Suprapubic skin (tissue), 4 donors: ENCODE measurements around the gene CFAP77. TPM values are rescaled to one million over a fixed set of nuclear protein-coding genes. Genes with fewer than 3 reads are reported as not detected.
A peak's percentile ranks its signal among the peaks of the same experiment; 100 is the strongest.

Experiments used
- DNase-seq, 2 donors: peaks; one replicate each; pipeline ENCODE4 v3.0.0-alpha.2; 2019; ENCODE audit warnings: low spot score in 2 of 2
- H3K27ac ChIP-seq: fragments of 200-600 bp; sonication (generic); one replicate; pipeline ENCODE4 v1.5.1; 2019
- H3K27me3 ChIP-seq: fragments of 200-600 bp; sonication (generic); one replicate; pipeline ENCODE4 v1.5.1; 2019
- H3K36me3 ChIP-seq: fragments of 200-600 bp; sonication (generic); one replicate; pipeline ENCODE4 v1.5.1; 2019
- H3K4me1 ChIP-seq: fragments of 200-600 bp; sonication (generic); one replicate; pipeline ENCODE4 v1.5.1; 2019
- H3K4me3 ChIP-seq: fragments of 200-600 bp; sonication (generic); one replicate; pipeline ENCODE4 v1.5.1; 2019; ENCODE audit warnings: mild to moderate bottlenecking
- H3K9me3 ChIP-seq: fragments of 200-600 bp; sonication (generic); one replicate; pipeline ENCODE4 v1.5.1; 2019
- CTCF ChIP-seq, 2 donors: fragments of 200-600 bp in 1 of 2; fragments of 450-650 bp in 1 of 2; sonication (generic) in 1 of 2; IDR thresholded peaks; one replicate each; pipeline ENCODE4 v1.5.1; 2016 to 2019; ENCODE audit warnings: antibody characterized with exemption in 2 of 2, mild to moderate bottlenecking in 1 of 2, moderate library complexity in 1 of 2
- EP300 ChIP-seq: sonication (generic); formaldehyde crosslinking; IDR thresholded peaks from one replicate; pipeline ENCODE4 v1.6.1; 2017; ENCODE audit warnings: antibody characterized with exemption
- POLR2A ChIP-seq, 2 donors: fragments of 450-650 bp; IDR thresholded peaks; one replicate each; pipeline ENCODE4 v1.6.1; 2017; ENCODE audit warnings: antibody characterized with exemption in 2 of 2, mild to moderate bottlenecking in 2 of 2, moderate library complexity in 2 of 2
- POLR2AphosphoS5 ChIP-seq, 3 donors: sonication (generic); formaldehyde crosslinking; IDR thresholded peaks; one replicate each; pipeline ENCODE4 v1.6.1; 2017; ENCODE audit warnings: antibody characterized with exemption in 3 of 3
- WGBS: methylation state at CpG from one replicate; pipeline ENCODE4 v1.1.5; 2018; 5-methylcytosine and 5-hydroxymethylcytosine counted together
- total RNA-seq, 4 donors: library from RNA; depleted of rRNA; stranded (reverse); fragments of >200 nt; gene quantifications; one replicate each; pipeline ENCODE4 v1.1.0, GENCODE V29; 2016

The CFAP77 gene
- total RNA-seq, 4 donors from 2014 or later, result 1.0 TPM; not detected in 3

GRCh38 chr9:132575005-132575609, 165.1 kb downstream of the CFAP77 start:
- DNase-seq, result no peak
- Histone ChIP-seq H3K4me3 (no peak overlapping the region), H3K9me3 (no peaks in the 10 kb centered on the region), H3K27me3 (peaks cover 81% of the 10 kb centered on the region), H3K27ac (no peak overlapping the region), H3K36me3 (no peaks in the 10 kb centered on the region), H3K4me1 (peaks cover 1% of the 10 kb centered on the region)
- WGBS, result 9% methylated on average over 12 of the region's 16 CpGs
- TF ChIP-seq POLR2A (IDR thresholded peaks at IDR 0.05) (no peak), CTCF (IDR thresholded peaks at IDR 0.05) (peak in 1 of 2 donors; percentile 69)

- Histone ChIP-seq H3K36me3 (no peaks in the 10 kb centered on the region), H3K27ac (no peak overlapping the region), H3K27me3 (peaks cover 88% of the 10 kb centered on the region), H3K4me3 (no peak overlapping the region), H3K9me3 (no peaks in the 10 kb centered on the region), H3K4me1 (peaks cover 8% of the 10 kb centered on the region)
- WGBS, result 77% methylated on average over 5 of the region's 5 CpGs
- DNase-seq, result no peak
- TF ChIP-seq EP300 (no peak), POLR2AphosphoS5 (IDR thresholded peaks at IDR 0.05) (no peak)
Observed at GRCh38 chr9:132575811-132576210, 165.8 kb downstream of the CFAP77 start.

- no peak overlapping the region for H3K27ac ChIP-seq
- no peak overlapping the region for H3K4me3 ChIP-seq
- no peak for TF ChIP-seq CTCF (IDR thresholded peaks at IDR 0.05)
- TF ChIP-seq POLR2AphosphoS5 (IDR thresholded peaks at IDR 0.05), result no peak
- no peak for TF ChIP-seq EP300
- no peak for TF ChIP-seq POLR2A (IDR thresholded peaks at IDR 0.05)
- H3K4me1 ChIP-seq, result peaks cover 17% of the 10 kb centered on the region
- H3K36me3 ChIP-seq, result no peaks in the 10 kb centered on the region
- DNase-seq, result no peak
- peaks cover 98% of the 10 kb centered on the region for H3K27me3 ChIP-seq
- H3K9me3 ChIP-seq, result no peaks in the 10 kb centered on the region
Observed at GRCh38 chr9:132577119-132577518, 167.1 kb downstream of the CFAP77 start.

GRCh38 chr9:132578367-132578932, 168.4 kb downstream of the CFAP77 start:
- H3K9me3 ChIP-seq, result no peaks in the 10 kb centered on the region
- H3K4me1 ChIP-seq, result peaks cover 23% of the 10 kb centered on the region
- no peaks in the 10 kb centered on the region for H3K36me3 ChIP-seq
- TF ChIP-seq POLR2AphosphoS5 (IDR thresholded peaks at IDR 0.05) (no peak), EP300 (no peak), CTCF (IDR thresholded peaks at IDR 0.05) (no peak), POLR2A (IDR thresholded peaks at IDR 0.05) (no peak)
- H3K27me3 ChIP-seq, result peaks cover 98% of the 10 kb centered on the region
- no peak overlapping the region for H3K4me3 ChIP-seq
- WGBS, result 32% methylated on average over 7 of the region's 7 CpGs
- no peak overlapping the region for H3K27ac ChIP-seq
- no peak for DNase-seq

- no peak for TF ChIP-seq EP300
- TF ChIP-seq POLR2AphosphoS5 (IDR thresholded peaks at IDR 0.05), result no peak
Observed at GRCh38 chr9:132579427-132579798, 169.4 kb downstream of the CFAP77 start.

GRCh38 chr9:132582276-132582785, 172.3 kb downstream of the CFAP77 start, which contains the start of gene BARHL1:
Gene BARHL1 (plus strand): TSS chr9:132582606. CDS start chr9:132582798, 192 bp downstream.
- Histone ChIP-seq H3K4me3 (peak within 1 kb of the TSS; percentile 37), H3K27me3 (peaks cover 100% of the 10 kb centered on the region)
- WGBS, result 5% methylated on average over 35 of the region's 36 CpGs

More at GRCh38 chr9:132579427-132579798, 169.4 kb downstream of the CFAP77 start:
- peaks cover 23% of the 10 kb centered on the region for H3K4me1 ChIP-seq
- DNase-seq, result no peak
- no peak overlapping the region for H3K4me3 ChIP-seq
- H3K27me3 ChIP-seq, result peaks cover 100% of the 10 kb centered on the region
- WGBS, result 9% methylated on average over 15 of the region's 15 CpGs
- no peaks in the 10 kb centered on the region for H3K36me3 ChIP-seq
- no peaks in the 10 kb centered on the region for H3K9me3 ChIP-seq
- H3K27ac ChIP-seq, result no peak overlapping the region

More at GRCh38 chr9:132582276-132582785, 172.3 kb downstream of the CFAP77 start, which contains the start of gene BARHL1:
- DNase-seq, result no peak
- Histone ChIP-seq H3K27ac (no peak within 1 kb of the TSS), H3K4me1 (peaks cover 31% of the 10 kb centered on the region), H3K36me3 (no peaks in the 10 kb centered on the region), H3K9me3 (no peaks in the 10 kb centered on the region)
- TF ChIP-seq EP300 (no peak), POLR2AphosphoS5 (IDR thresholded peaks at IDR 0.05) (no peak), CTCF (IDR thresholded peaks at IDR 0.05) (no peak), POLR2A (IDR thresholded peaks at IDR 0.05) (no peak)
